Loucy (cell line): ENCODE results near the gene AFG3L2.

Experiments
- EZH2phosphoT487 ChIP-seq: fragments of 200-600 bp; IDR thresholded peaks from 2 replicates; pipeline ENCODE4 v1.6.1; 2018; ENCODE audit warnings: antibody characterized with exemption, mild to moderate bottlenecking, moderate library complexity, borderline replicate concordance
- TF ChIP-seq, protein P1 (sequence below): fragments of 200-600 bp; sonication (generic); conservative IDR thresholded peaks from 2 replicates; pipeline ENCODE4 v1.5.1; 2014; ENCODE audit warnings: mild to moderate bottlenecking, antibody characterized with exemption, low read length

DNA sequence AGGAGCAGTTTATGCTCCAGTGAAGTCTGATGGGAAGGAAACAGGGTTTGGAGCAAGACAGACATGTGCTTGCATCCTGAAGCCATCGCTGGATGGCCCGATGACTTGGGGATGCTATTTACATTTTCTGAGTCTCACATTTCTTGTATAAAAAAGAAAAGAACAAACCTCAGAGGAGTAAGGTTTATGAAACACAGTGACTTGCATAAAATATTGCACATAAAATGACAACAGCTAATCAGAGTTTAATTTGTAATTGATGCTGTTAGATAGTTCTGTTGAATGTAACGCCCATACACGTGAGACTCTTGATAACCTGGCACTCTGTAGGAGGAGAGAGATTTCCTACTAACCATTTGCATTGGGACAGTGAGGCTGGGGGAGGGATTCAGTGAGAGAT lies 47.2 kb upstream of the AFG3L2 start:
- TF ChIP-seq, protein P1, sequence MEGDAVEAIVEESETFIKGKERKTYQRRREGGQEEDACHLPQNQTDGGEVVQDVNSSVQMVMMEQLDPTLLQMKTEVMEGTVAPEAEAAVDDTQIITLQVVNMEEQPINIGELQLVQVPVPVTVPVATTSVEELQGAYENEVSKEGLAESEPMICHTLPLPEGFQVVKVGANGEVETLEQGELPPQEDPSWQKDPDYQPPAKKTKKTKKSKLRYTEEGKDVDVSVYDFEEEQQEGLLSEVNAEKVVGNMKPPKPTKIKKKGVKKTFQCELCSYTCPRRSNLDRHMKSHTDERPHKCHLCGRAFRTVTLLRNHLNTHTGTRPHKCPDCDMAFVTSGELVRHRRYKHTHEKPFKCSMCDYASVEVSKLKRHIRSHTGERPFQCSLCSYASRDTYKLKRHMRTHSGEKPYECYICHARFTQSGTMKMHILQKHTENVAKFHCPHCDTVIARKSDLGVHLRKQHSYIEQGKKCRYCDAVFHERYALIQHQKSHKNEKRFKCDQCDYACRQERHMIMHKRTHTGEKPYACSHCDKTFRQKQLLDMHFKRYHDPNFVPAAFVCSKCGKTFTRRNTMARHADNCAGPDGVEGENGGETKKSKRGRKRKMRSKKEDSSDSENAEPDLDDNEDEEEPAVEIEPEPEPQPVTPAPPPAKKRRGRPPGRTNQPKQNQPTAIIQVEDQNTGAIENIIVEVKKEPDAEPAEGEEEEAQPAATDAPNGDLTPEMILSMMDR: no peak
- TF ChIP-seq EZH2phosphoT487: no peak
